Vagina (tissue), 2 donors: ENCODE data around the gene TOPORS.

Source experiments
- POLR2A ChIP-seq, 2 donors: fragments of 450-650 bp; IDR thresholded peaks; one replicate each; pipeline ENCODE4 v1.6.1; 2017; ENCODE audit warnings: antibody characterized with exemption in 2 of 2, mild to moderate bottlenecking in 2 of 2, moderate library complexity in 2 of 2
- POLR2AphosphoS5 ChIP-seq, 2 donors: sonication (generic); formaldehyde crosslinking; IDR thresholded peaks; one replicate each; pipeline ENCODE4 v1.9.0; 2017; ENCODE audit warnings: antibody characterized with exemption in 2 of 2, mild to moderate bottlenecking in 2 of 2, low read depth in 1 of 2; ENCODE audit not compliant: insufficient read depth in 1 of 2
- TF ChIP-seq, protein P1 (sequence below), 3 experiments: fragments of 450-650 bp in 2 of 3; fragments of 200-600 bp in 1 of 3; sonication (generic) in 1 of 3; IDR thresholded peaks; one replicate each; pipeline ENCODE4 v1.5.1; 2017 to 2019; ENCODE audit warnings: antibody characterized with exemption in 3 of 3, mild to moderate bottlenecking in 2 of 3, moderate library complexity in 2 of 3

DNA sequence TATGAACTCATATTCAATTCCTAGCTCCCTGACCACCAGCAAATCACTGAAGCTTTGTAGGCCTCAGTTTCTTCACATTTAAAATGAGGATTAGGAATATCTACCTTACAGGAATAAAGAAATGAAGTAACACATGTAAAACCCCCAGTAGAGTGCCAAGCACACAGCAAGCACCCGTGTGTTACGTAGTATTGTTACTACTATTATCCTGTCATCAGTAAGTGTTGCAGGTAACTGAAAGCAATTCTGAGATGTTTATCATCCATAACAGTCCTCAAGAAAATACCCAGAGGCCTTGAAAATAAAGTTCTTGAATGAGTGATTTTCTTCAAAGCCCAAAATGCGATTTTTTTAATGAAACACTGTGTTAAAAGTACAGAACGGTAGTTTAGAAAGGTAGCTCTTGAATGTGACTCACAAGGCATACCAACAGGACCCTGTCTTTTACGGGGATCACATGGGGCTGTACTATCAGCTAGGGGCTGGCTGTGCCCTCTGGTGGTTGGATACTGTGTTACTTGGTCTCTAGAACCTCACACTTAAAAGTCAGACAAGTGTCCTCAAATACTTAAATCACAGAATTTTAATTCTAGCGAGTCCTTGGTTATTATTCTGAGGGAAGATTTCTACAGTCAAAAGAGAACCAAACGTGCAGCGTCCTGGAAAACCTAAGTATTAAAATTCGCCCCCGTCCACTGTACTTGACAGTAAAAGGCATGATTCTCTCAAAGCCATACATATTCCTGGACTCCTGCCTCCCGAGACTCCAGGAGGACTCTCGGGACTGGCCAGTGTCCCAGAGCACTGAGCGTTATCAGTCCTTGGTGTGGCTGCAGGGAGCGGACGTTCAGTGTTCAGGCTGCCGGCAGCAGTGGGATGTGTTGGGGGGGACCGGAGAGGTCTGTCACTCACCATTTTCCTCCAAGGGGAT, 19.8 kb upstream of the TOPORS start:
- TF ChIP-seq POLR2A (IDR thresholded peaks at IDR 0.05) = no peak
- TF ChIP-seq, protein P1, sequence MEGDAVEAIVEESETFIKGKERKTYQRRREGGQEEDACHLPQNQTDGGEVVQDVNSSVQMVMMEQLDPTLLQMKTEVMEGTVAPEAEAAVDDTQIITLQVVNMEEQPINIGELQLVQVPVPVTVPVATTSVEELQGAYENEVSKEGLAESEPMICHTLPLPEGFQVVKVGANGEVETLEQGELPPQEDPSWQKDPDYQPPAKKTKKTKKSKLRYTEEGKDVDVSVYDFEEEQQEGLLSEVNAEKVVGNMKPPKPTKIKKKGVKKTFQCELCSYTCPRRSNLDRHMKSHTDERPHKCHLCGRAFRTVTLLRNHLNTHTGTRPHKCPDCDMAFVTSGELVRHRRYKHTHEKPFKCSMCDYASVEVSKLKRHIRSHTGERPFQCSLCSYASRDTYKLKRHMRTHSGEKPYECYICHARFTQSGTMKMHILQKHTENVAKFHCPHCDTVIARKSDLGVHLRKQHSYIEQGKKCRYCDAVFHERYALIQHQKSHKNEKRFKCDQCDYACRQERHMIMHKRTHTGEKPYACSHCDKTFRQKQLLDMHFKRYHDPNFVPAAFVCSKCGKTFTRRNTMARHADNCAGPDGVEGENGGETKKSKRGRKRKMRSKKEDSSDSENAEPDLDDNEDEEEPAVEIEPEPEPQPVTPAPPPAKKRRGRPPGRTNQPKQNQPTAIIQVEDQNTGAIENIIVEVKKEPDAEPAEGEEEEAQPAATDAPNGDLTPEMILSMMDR (IDR thresholded peaks at IDR 0.05) = peak in 2 of 3 experiments; percentile 34 to 37
- TF ChIP-seq POLR2AphosphoS5 (IDR thresholded peaks at IDR 0.05; ENCODE audit: insufficient read depth in 1 of 2, low read depth in 1 of 2) = no peak
